HG02943 (cell line): ENCODE results near the gene HLA-DQB1.
"Not testable (repeated sequence)": the region's sequence is repeated elsewhere in the genome, so short reads cannot be mapped to it uniquely, and the experiment has no call there.

ENCODE experiments used
- ATAC-seq: cut with Tn5 transposase; IDR thresholded peaks from one replicate; pipeline ENCODE4 v1.9.1; 2021; ENCODE audit warnings: mild to moderate bottlenecking, low read depth, moderate library complexity; ENCODE audit not compliant: unreplicated experiment

The HLA-DQB1 gene

GRCh38 chr6:32629793-32630192, 36.7 kb downstream of the HLA-DQB1 start:
- ATAC-seq: not testable (repeated sequence)

- no peak for ATAC-seq
Observed at GRCh38 chr6:32627831-32628230, 38.6 kb downstream of the HLA-DQB1 start.

- ATAC-seq: no peak
Observed at GRCh38 chr6:32627249-32627648, 39.2 kb downstream of the HLA-DQB1 start.

- no peak for ATAC-seq
Observed at GRCh38 chr6:32625137-32625536, 41.3 kb downstream of the HLA-DQB1 start.

GRCh38 chr6:32624565-32624964, 41.9 kb downstream of the HLA-DQB1 start:
- ATAC-seq: no peak

GRCh38 chr6:32623693-32624092, 42.8 kb downstream of the HLA-DQB1 start:
- ATAC-seq: no peak

- peak; percentile 63 for ATAC-seq
Observed at GRCh38 chr6:32622545-32623401, 43.7 kb downstream of the HLA-DQB1 start.

- no peak for ATAC-seq
Observed at GRCh38 chr6:32621372-32621771, 45.1 kb downstream of the HLA-DQB1 start.

GRCh38 chr6:32617751-32618150, 48.7 kb downstream of the HLA-DQB1 start:
- no peak for ATAC-seq

GRCh38 chr6:32615885-32616532, 50.4 kb downstream of the HLA-DQB1 start:
- no peak for ATAC-seq

- no peak for ATAC-seq
Observed at GRCh38 chr6:32614366-32615081, 51.9 kb downstream of the HLA-DQB1 start.

GRCh38 chr6:32613475-32613874, 53.0 kb downstream of the HLA-DQB1 start:
- ATAC-seq: no peak

- ATAC-seq: no peak
Observed at GRCh38 chr6:32610682-32611296, 55.7 kb downstream of the HLA-DQB1 start.

GRCh38 chr6:32609731-32610640, 56.5 kb downstream of the HLA-DQB1 start:
- ATAC-seq: peak; percentile 81
